ENCODE data around the gene LAMB4. TPM values are rescaled to one million over a fixed set of nuclear protein-coding genes. Genes with fewer than 3 reads are reported as not detected.

LAMB4 gene
- total and polyA plus RNA-seq, 12 donors: 0.15 to 0.69 (median 0.25) TPM; not detected in 3

DNA sequence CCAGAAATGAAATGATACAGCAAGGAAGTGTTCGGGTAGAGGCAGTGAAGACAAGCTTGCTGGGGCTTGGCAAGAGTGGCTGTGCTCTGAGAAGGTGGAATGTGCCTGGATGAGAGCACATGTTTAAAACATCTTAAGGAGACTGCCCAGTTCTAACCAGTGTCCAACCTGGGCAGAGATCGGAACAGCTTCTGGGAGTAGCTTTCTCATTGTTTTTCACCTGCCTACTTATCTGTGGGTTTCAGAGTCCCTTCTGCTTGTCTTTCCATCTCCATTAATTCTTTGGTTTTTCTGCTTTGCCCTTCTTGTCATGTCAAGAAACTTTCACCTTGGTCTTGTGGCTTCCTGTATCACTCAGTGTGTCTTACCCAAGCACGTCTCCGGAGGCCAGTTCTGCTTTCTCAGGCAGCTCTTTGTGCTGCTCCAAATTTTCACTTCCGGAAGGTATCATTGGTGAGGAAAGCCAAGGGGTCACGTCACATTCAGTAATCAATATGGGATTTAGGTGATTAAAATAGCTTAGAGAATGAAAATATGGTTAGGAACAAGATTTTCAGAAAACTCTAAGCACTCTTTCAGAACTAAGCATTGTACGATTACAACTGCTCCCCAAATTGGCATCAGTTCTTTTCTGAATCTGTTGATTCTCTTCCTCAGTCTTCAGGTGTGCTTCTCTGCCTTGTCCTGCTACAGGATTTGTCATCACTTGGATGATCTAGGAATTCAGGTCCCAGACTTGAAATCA is 5.5 kb upstream of the LAMB4 start:
- WGBS, 2 donors: 87 to 93% methylated on average over 7 of the region's 7 CpGs
- intact Hi-C loops (cut with DNase I): no loop called here
- Histone ChIP-seq H3K9me3 (no peaks in the 10 kb centered on the region), H3K27ac (peak overlapping the region in 1 of 10 donors; percentile 2), H3K4me3 (no peak overlapping the region), H3K4me1 (peaks cover 0 to 14% (median 0%) of the 10 kb centered on the region in 9 donors), H3K27me3 (no peaks in the 10 kb centered on the region), H3K36me3 (no peaks in the 10 kb centered on the region)
- TF ChIP-seq CTCF (IDR thresholded peaks at IDR 0.05): no peak
- DNase-seq (no peak), ATAC-seq (no peak)

GRCh38 chr7:108134486-108134885 is 4.3 kb upstream of the LAMB4 start:
- Histone ChIP-seq H3K4me1 (peaks cover 0 to 14% (median 0%) of the 10 kb centered on the region in 9 donors), H3K36me3 (no peaks in the 10 kb centered on the region), H3K27me3 (no peaks in the 10 kb centered on the region), H3K9me3 (no peaks in the 10 kb centered on the region), H3K27ac (no peak overlapping the region), H3K4me3 (no peak overlapping the region)
- WGBS, 2 donors: 98 to 99% methylated on average over 1 of the region's 1 CpG
- no peak for TF ChIP-seq CTCF (IDR thresholded peaks at IDR 0.05)
- intact Hi-C loops (cut with DNase I): no loop called here
- ATAC-seq: no peak
- DNase-seq: no peak

- Histone ChIP-seq H3K4me3 (no peak overlapping the region), H3K27me3 (no peaks in the 10 kb centered on the region), H3K36me3 (no peaks in the 10 kb centered on the region), H3K4me1 (peaks cover 0 to 14% (median 0%) of the 10 kb centered on the region in 9 donors), H3K27ac (no peak overlapping the region), H3K9me3 (no peaks in the 10 kb centered on the region)
- 88% methylated on average over 13 of the region's 13 CpGs for WGBS, 2 donors
- intact Hi-C loops (cut with DNase I): no loop called here
- ATAC-seq (no peak), DNase-seq (no peak)
- TF ChIP-seq CTCF (IDR thresholded peaks at IDR 0.05): no peak
Measured at GRCh38 chr7:108132551-108133265, 2.5 kb upstream of the LAMB4 start.

GRCh38 chr7:108129018-108129965 is 869 bp downstream of the LAMB4 start:
- DNase-seq: no peak
- no peak for ATAC-seq
- Histone ChIP-seq H3K27ac (no peak overlapping the region), H3K4me1 (no peaks in the 10 kb centered on the region), H3K27me3 (no peaks in the 10 kb centered on the region), H3K4me3 (no peak overlapping the region), H3K36me3 (no peaks in the 10 kb centered on the region), H3K9me3 (no peaks in the 10 kb centered on the region)
- intact Hi-C loops (cut with DNase I): no loop called here
- 94 to 97% methylated on average over 7 of the region's 7 CpGs for WGBS, 2 donors
- TF ChIP-seq CTCF (IDR thresholded peaks at IDR 0.05): no peak
